GM12875 (cell line): ENCODE measurements around the gene GRAMD1B.
"Not testable (repeated sequence)": the region's sequence is repeated elsewhere in the genome, so short reads cannot be mapped to it uniquely, and the experiment has no call there.

Experiments
- H3K4me3 ChIP-seq: one replicate; pipeline ENCODE4 v1.5.1; 2011; ENCODE audit warnings: low read depth, low read length, control low read depth
- TF ChIP-seq, protein P1 (sequence below): IDR thresholded peaks from 2 replicates; pipeline ENCODE4 v1.5.1; 2011; ENCODE audit warnings: low read depth, mild to moderate bottlenecking, control low read depth, inconsistent platforms, low read length, moderate library complexity, borderline replicate concordance; ENCODE audit not compliant: insufficient read depth

The GRAMD1B gene

DNA sequence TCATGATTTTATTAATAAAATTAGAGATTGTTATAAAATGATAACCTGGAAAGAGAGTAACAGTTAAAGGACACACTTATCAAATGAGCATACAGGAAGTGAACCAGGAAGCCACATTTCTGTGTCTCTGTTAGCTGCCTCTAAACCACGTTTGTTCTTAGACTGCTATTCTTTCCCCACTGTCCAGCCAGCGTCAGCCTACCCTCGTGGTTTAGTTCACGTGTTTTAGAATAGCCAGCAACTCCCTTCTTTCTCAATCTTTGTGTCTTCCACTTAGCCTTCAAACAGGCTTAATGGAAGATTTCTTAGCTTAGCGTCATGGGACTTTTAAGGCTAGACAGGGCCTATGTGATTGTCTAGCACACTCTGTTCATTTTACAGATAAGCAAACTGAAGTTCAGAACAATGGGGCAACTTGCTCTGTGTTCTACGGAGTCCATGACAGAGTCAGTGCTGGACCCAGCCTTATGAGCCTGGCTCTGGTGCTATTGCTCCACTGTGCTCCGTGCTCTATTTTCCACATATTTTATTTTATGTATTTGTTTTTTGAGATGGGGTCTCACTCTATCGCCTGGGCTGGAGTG, 27.2 kb downstream of the GRAMD1B start:
- TF ChIP-seq, protein P1, sequence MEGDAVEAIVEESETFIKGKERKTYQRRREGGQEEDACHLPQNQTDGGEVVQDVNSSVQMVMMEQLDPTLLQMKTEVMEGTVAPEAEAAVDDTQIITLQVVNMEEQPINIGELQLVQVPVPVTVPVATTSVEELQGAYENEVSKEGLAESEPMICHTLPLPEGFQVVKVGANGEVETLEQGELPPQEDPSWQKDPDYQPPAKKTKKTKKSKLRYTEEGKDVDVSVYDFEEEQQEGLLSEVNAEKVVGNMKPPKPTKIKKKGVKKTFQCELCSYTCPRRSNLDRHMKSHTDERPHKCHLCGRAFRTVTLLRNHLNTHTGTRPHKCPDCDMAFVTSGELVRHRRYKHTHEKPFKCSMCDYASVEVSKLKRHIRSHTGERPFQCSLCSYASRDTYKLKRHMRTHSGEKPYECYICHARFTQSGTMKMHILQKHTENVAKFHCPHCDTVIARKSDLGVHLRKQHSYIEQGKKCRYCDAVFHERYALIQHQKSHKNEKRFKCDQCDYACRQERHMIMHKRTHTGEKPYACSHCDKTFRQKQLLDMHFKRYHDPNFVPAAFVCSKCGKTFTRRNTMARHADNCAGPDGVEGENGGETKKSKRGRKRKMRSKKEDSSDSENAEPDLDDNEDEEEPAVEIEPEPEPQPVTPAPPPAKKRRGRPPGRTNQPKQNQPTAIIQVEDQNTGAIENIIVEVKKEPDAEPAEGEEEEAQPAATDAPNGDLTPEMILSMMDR = no peak

DNA sequence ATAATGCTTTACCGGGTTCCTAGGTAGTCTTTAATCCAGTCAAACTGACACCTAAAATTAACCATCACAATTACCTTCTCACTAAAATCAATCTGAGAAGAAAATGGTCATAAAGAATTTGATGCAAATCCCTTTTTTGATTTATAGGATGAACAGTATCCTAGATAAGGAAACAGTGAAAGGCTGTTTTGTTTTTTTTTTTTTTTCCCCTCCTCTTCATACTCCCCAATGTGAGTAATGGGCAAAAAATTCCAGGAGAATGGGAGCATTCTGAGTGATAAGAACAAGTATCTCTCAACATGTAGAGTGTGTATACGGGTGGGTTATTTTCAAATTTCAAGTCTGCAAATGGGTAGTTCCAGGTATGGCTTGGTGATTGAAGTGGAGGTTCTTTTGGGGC, 28.4 kb downstream of the GRAMD1B start:
- TF ChIP-seq, protein P1 = no peak
- no peak overlapping the region for H3K4me3 ChIP-seq

More for the DNA sequence above, 27.2 kb downstream of the GRAMD1B start:
- H3K4me3 ChIP-seq = no peak overlapping the region

DNA sequence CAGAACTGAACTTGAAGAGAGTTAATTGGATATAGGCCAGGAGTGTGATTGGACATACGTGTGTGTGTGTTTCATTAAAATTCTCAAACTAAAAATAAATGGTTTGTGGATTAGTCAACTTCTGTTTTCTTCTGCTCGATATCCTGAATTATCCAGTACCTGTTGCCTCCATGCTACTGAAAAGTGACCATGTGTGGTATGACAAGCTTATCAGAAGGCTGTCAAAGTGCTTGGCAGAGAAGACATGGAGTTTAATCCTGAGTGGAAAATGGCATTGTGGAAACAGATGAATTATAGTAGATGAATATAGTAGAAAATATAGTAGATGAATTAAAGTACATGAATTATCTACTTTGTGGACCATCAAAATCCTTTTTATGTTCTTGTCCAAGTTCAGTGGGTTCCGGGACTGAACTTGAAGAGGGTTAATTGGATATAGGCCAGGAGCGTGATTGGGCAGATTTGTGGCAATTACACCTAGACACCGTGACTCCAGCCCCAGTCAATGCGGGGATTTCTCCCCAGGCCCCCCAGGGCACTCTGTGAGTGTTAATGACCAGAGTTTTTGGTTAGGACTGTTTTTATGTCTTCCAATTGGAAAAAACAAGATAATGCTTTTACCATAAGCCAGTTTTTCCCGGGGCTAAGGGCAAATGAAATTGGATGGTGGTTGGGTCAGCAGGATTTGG, 30.1 kb downstream of the GRAMD1B start:
- TF ChIP-seq, protein P1 = no peak

DNA sequence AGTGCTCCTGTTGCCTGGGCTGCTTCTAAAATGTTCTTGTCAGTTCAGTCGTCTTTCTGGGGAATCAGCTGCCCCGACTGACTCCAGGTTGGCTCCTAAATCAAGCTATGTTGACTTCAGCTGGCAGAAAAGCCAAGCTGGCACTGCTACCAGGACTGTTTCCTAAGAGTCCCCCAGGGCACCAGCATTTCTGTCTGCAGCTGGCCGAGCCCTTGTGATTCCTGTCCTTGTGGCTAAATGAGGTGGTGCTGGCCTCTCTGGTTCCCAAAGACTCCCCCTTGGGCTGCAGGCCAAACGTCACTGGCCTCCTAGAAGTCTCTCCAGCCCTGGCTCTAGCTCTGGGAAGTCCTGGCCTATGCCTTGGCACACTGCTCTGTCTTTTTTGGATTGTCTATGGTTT, 31.1 kb downstream of the GRAMD1B start:
- TF ChIP-seq, protein P1 = no peak
- H3K4me3 ChIP-seq = no peak overlapping the region

More for the DNA sequence above, 30.1 kb downstream of the GRAMD1B start:
- H3K4me3 ChIP-seq = no peak overlapping the region

DNA sequence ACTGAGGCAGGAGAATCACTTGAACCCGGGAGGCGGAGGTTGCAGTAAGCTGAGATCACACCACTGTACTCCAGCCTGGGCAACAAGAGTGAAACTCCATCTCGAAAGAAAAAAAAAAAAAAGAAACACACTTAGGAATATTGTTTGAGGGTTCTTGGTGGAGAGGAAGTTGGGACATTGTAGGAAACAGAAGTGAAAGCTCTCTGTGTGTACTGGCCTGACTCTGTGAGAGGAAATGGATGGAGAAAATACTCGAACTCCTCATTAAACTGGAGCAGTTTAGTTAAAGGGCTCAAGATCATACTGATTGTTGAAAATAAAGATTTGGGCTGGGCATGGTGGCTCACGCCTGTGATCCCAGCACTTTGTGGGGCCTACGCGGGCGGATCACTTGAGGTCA, 35.6 kb downstream of the GRAMD1B start:
- not testable (repeated sequence) for H3K4me3 ChIP-seq

DNA sequence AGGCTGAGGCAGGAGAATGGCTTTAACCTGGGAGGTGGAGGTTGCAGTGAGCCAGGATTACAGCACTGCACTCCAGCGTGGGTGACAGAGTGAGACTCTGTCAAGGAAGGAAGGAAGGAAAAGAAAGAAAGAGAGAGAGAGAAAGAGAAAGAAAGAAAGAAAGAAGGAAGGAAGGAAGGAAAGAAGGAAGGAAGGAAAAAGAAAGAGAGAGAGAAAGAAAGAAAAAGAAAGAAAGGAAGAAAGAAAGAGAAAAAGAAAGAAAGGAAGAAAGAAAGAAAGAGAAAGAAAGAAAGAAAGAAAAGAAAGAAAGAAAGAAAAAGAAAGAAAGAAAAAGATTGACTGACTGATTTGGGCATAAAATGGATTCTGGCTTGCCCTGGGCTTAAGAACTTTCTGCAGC, 36.1 kb downstream of the GRAMD1B start:
- H3K4me3 ChIP-seq = not testable (repeated sequence)

DNA sequence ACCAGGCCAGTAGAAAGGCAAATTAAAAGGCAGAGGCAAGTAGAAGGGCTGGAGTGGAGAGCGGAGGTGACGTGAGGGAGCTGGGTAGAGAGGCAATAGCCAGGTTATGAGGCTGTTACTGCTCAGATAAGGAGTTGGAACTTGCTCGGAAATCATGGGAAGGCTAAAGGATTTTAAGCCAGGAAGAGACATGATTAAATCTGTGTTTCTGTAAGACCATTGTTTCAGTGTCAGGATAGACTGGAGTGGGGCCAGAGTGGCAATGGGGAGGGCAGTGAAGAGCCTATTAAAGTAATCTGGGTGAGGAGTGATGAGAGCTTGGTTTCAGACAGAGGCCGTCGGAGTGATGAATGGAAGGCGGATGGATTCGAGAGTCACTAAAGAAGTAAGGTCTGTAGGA, 39.0 kb downstream of the GRAMD1B start:
- TF ChIP-seq, protein P1 = no peak
- no peak overlapping the region for H3K4me3 ChIP-seq

DNA sequence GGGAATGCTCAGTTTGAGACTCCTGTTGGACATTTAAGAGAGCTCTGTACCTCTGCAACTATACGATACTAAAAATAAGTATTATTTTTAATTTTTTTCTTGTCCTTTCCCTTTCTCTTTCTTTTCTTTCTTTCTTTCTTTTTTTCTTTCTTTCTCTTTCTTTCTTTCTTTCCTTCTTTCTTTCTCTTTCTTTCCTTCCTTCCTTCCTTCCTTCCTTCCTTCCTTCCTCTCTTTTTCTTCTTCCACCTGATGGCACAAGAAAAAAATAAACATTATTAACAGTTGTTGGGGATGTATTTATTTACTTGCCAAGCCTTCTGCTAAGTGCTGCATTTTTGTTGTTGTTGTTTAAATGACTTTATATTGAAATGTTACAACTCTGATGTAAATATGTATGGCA, 39.5 kb downstream of the GRAMD1B start:
- H3K4me3 ChIP-seq = no peak overlapping the region
- TF ChIP-seq, protein P1 = no peak
